HG03135 (cell line): ENCODE data around the gene NUDT4.
"Not testable (repeated sequence)": the region's sequence is repeated elsewhere in the genome, so short reads cannot be mapped to it uniquely, and the experiment has no call there.

ENCODE experiments used
- ATAC-seq: cut with Tn5 transposase; IDR thresholded peaks from one replicate; pipeline ENCODE4 v1.9.1; 2021; ENCODE audit warnings: mild to moderate bottlenecking, moderate library complexity; ENCODE audit not compliant: unreplicated experiment

Gene NUDT4

DNA sequence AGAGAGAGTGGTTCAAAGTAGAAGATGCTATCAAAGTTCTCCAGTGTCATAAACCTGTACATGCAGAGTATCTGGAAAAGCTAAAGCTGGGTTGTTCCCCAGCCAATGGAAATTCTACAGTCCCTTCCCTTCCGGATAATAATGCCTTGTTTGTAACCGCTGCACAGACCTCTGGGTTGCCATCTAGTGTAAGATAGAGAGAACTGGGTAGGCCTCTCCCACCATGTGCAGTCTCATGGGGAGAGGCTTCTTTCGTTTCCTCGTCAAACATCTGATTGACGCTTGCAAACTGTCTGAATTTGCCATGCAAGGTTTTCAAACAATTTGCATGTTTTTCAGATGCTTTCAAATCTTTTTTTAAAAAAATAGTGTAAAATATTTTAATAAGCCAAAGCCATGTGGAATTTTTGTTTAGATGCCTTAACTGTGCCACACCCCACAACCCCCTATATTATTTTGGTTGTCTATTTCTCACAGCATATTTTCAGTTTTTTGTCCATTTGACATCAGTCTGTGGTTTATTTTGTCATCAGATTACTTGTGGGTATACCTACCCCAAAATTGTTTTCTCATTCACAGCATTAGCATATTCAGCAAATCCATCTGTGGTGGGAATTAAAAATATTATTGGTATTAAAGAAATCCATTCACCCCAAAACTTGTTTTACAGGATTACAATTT lies 21.6 kb downstream of the NUDT4 start:
- ATAC-seq: peak; percentile 75

DNA sequence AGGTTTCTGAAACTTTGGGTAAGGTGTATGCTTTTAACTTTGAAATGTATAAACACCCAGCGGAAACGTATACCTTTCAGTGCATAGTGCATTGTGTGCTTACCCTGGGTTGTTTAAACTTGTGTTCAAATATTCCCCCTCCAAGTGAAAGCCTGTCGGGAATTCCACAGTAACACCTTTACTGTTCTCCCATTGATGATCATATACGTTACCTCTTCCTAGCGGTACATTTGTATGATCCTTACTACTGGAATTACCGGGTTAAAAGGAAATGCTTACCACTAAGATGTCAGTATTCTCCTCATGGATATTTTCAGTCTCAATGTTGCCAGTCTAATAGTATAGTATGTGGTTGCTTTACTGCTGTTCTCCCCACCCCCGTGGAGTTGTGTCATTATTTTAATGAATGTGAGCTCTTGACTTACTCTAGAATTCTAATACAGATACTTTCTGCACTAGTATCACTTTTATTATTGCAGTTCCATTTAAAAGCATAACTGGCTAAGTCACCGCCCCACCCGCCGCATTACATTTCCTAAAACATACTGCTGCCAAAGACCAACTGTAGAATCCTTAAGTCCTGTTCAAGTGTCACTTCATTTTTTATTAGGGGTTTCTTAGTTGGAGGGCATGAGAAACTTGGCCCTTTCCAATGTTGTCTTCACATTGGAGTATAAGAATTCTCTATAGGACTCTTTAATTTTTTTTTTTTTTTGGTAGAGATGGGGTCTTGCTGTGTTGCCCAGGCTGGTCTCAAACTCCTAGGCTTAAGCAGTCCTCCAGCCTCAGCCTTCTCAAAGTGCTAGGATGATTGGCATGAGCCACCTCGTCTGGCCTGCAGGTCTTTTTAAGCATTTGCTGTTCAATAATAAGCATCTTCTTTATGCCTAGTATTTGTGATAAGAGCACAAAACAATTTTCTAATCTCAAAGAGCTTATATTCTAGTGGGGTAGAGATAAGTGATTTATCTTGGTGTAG lies 24.9 kb downstream of the NUDT4 start:
- no peak for ATAC-seq

- no peak for ATAC-seq
Observed at GRCh38 chr12:93403988-93404803, 26.5 kb downstream of the NUDT4 start.

- ATAC-seq: no peak
Observed at GRCh38 chr12:93404961-93405849, 27.5 kb downstream of the NUDT4 start.

- no peak for ATAC-seq
Observed at GRCh38 chr12:93407054-93407962, 29.6 kb downstream of the NUDT4 start.

DNA sequence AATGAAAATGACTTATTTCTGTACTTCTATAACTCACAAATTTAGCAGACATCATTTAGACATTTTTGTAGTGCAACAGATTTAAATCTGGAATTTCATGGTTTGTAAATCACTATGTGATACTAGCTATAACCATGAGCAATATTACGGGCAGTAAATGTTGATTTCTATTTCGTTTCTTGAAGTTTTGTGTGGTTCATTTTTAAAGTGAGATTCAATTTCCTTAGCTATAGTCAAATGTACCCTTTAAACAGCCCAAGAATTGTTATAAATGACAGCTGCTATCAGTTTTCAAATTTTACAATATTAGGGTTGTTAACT lies 30.2 kb downstream of the NUDT4 start:
- no peak for ATAC-seq

- ATAC-seq: no peak
Observed at GRCh38 chr12:93408813-93409212, 31.1 kb downstream of the NUDT4 start.

GRCh38 chr12:93409343-93410187 lies 31.8 kb downstream of the NUDT4 start:
- not testable (repeated sequence) for ATAC-seq

DNA sequence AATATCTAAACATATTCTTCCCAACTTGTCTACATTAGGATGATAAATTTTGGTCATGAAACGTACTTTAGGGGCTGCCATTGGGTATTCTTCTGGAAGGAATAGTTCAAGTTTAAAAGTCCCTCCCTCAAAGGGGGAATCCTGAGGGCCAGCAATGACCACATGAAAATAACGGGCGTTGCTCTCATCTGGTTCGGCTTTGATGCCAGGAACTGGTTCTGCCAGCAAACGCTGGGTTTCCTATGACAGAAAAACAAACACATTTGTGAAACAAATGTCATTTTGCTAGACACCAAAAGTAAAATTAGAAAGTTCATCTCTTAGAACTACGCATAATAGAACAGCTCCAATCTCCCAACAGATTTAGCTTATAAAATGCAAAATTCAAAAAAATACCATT lies 33.3 kb downstream of the NUDT4 start:
- not testable (repeated sequence) for ATAC-seq

DNA sequence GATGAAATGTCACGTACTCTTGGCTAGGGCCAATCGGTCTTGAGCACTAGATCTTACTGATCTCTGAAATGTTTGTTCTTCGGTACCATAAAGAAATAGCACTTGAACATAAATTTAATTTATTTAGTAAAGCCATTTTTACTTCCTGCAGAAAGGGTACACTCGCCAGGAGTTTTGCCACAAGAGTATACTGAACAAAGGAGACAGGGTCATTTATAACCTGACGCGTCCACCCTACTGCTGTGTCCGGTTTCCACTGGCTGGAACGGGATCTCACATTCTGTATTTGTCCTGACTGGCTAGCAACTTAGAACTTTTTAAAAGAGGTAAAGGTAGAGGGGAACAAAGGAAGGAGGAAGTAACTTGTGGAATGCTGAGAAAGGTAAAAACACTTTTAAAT lies 34.7 kb downstream of the NUDT4 start:
- not testable (repeated sequence) for ATAC-seq

DNA sequence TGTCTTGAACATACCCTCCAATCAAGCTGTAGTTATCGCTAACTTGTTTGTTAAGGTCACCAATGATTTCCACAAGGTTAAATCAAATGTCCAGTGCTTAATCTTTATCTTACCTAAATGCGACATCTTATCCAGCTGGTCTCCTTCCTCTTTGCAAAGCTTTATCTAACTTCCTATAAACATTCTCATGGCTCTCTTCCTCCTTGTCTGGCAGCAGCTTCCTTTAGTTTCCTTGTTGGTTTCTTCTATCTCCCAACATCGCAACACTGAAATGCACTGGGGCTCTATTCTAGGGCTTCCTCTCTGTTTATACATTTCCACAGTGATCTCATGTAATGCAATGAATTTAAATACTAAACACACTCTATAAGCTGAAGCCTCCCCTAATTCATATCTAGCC lies 35.3 kb downstream of the NUDT4 start:
- no peak for ATAC-seq

- ATAC-seq: no peak
Observed at GRCh38 chr12:93415723-93416464, 38.2 kb downstream of the NUDT4 start.

DNA sequence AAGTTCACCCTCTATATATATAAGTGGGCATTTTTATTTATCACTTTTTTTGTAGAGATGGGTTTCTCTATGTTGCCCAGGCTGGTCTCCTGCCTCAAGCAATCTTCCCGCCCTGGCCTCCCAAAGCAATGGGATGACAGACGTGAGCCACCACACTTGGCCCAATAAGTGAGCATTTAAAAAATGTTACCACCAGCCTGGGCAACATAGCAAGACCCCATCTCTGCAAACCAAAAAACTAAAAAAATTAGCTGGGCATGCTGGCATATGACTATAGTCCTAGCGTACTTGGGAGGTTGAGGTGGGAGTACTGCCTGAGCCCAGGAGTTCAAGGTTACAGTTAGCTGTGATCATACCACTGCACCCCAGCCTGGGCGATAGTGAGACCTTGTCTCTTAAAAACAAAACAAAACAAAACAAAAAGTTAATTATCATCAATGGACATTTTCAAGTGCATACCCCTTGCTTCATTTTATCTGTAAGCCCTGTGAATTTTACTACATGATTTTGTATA lies 40.3 kb downstream of the NUDT4 start:
- ATAC-seq: no peak

DNA sequence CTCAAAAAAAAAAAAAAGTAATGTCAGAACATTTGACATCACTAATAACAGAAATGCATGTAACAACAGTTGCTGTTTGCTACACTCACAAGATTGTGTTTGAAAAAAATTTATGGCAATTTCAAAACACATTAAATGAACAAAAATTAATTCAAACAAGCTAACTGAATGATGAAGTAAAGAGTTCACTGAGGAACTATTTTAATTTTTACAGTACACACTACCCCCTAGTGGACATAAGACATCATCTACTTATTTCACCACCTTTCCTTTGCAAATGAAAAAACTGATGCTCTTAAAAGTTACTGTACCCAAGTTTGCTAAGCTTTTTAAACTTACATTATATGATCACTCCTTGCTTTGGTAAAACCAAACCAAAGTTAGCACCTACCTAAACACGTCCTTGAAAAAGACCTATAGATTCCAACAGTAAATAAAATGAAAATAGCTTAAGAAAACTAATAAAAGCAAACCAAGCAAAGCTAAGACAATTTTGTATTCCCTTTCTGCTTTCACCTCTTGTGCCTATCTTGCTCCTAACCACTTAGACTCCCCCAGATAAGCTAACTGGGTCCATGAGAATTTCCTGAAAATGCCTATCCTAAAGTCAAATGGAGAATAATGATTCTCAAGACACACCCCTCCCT lies 41.8 kb downstream of the NUDT4 start:
- ATAC-seq: no peak

GRCh38 chr12:93422050-93422449 lies 44.3 kb downstream of the NUDT4 start:
- ATAC-seq: no peak

DNA sequence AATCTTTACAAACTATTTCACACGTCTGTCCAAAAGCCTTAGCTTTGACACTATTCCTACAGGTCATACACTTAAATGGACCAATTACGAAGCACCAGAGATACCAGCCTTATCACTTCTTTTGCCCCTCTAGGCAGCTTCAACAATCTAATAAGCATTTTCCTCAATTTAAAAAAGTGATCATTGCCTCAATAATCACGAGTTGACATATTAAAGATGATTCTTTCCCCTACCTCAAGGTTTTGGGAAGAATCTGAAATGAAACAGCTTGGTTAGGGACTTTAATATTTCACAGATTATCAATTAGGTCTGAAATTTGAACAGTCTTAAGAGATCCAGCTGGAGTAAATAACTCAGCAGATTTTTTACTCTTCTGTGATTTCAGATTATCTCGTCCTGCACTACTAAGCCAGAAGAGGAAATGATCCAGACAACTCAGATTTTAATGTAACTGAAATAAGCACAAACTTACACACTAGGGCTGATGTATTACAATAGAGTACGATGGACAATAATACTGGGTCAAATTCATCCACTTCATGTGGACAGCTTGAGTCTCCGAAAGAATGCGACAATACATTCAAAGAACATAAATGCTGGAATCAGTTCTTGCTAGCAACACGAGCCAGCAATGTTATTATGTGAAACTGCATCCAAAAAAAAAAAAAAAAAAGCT lies 48.1 kb downstream of the NUDT4 start:
- ATAC-seq: no peak
